Cerebellar nuclear complex (tissue), 1 donor: ENCODE data around the gene BTBD18.
"Not testable (repeated sequence)": the region's sequence is repeated elsewhere in the genome, so short reads cannot be mapped to it uniquely, and the experiment has no call there.

Source experiments
- DNase-seq, 2 experiments: peaks; one replicate each; lab custom pipeline; 2025; lab: John Stamatoyannopoulos, UW

Gene BTBD18

GRCh38 chr11:57732661-57733060 is 19.0 kb downstream of the BTBD18 start:
- no peak for DNase-seq

GRCh38 chr11:57729479-57729878 is 22.1 kb downstream of the BTBD18 start:
- DNase-seq = no peak

- no peak for DNase-seq
These were observed 22.8 kb downstream of the BTBD18 start for GRCh38 chr11:57728829-57729228.

- no peak for DNase-seq
These were observed 24.4 kb downstream of the BTBD18 start for GRCh38 chr11:57727185-57727584.

GRCh38 chr11:57716726-57717125 is 34.9 kb downstream of the BTBD18 start:
- not testable (repeated sequence) for DNase-seq

- DNase-seq = no peak
These were observed 37.8 kb downstream of the BTBD18 start for GRCh38 chr11:57713835-57714234.

GRCh38 chr11:57712256-57713150 is 39.1 kb downstream of the BTBD18 start, which contains the start of gene TMX2:
TMX2 (plus strand) TSS chr11:57712593; CDS start chr11:57712619, 26 bp downstream.
- DNase-seq = peak; percentile 95 to 99

- peak; percentile 56 to 90 for DNase-seq
These were observed 40.0 kb downstream of the BTBD18 start, which contains the start of gene MED19 for GRCh38 chr11:57711414-57712255. MED19 (minus strand) TSS chr11:57712215; CDS start chr11:57712179, 36 bp downstream.

- no peak for DNase-seq
These were observed 41.7 kb downstream of the BTBD18 start for GRCh38 chr11:57709802-57710367.

GRCh38 chr11:57705432-57705831 is 46.2 kb downstream of the BTBD18 start:
- DNase-seq = not testable (repeated sequence)

GRCh38 chr11:57704932-57705331 is 46.7 kb downstream of the BTBD18 start:
- no peak for DNase-seq

- DNase-seq = no peak
These were observed 48.3 kb downstream of the BTBD18 start for GRCh38 chr11:57703341-57703740.

GRCh38 chr11:57700425-57700824 is 51.2 kb downstream of the BTBD18 start:
- no peak for DNase-seq

GRCh38 chr11:57699813-57700212 is 51.8 kb downstream of the BTBD18 start:
- no peak for DNase-seq

GRCh38 chr11:57698843-57699365 is 52.7 kb downstream of the BTBD18 start:
- no peak for DNase-seq
